Heart left ventricle (tissue), 13 donors: ENCODE measurements around the gene PNPLA2.

Experiments
- POLR2A ChIP-seq, 2 donors: fragments of 450-650 bp; IDR thresholded peaks; one replicate each; pipeline ENCODE4 v1.6.1; 2017; ENCODE audit warnings: antibody characterized with exemption in 2 of 2, mild to moderate bottlenecking in 2 of 2, moderate library complexity in 2 of 2
- TF ChIP-seq, protein P1 (sequence below), 12 donors: fragments of 200-600 bp; sonication (generic) in 4 of 12; IDR thresholded peaks; one replicate each; pipeline versions ENCODE4 v1.5.0 to v1.8.0; 2018 to 2022; ENCODE audit warnings: antibody characterized with exemption in 12 of 12, mild to moderate bottlenecking in 5 of 12
- donor health status: ischemic (EF 13 %, LVEDD 7.1; RV severe dilation, severe dysfunction).
- donor health status: DM: no; HTN: yes; CAD: no.
- donor health status: DM: no; HTN: no; CAD: no.
- donor health status: ischemic (EF 25% LVEDD 6.9; RV normal size, moderate dysfunction).
- donor health status: ischemic (EF 25% LVEDD 5.7; RV mildly dilated, moderate dysfunction).
- donor health status: ischemic (EF 35%, LVEDD 5.7; RV mildly dilated, moderate dysfunction).
- donor health status: nonischemic (EF 11% LVEDD 7.7; RV severe dilation, severe dysfunction).
- donor health status: DM: yes; HTN: yes; CAD: no.
- donor health status: PGD.
- donor health status: ischemic (EF 29% LVEDD 5.4; RV normal size, mild dysfunction).
- donor health status: nonischemic (EF 23%, LVEDD 6.1; RV moderate dilation, normal function).

DNA sequence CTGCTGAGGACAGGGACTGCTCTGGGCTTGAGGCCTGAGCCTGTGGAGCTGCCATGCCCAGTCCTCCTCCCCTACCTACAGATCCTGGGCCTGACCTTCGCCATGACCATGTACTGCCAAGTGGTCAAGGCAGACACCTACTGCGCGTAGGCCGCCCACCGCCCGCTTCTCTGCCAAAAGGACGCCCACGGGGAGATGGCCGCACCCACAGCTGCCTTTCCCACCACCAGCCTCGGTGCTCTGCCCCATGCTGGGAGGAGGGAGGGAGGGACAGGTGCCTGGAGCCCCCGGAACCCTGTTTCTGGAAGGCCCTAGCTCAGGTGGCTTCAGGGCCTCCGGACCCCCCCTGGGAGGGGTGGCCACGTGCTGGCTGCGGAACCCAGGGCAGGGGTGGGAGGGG lies 47.8 kb downstream of the PNPLA2 start:
- TF ChIP-seq POLR2A (IDR thresholded peaks at IDR 0.05), result no peak
- TF ChIP-seq, protein P1, sequence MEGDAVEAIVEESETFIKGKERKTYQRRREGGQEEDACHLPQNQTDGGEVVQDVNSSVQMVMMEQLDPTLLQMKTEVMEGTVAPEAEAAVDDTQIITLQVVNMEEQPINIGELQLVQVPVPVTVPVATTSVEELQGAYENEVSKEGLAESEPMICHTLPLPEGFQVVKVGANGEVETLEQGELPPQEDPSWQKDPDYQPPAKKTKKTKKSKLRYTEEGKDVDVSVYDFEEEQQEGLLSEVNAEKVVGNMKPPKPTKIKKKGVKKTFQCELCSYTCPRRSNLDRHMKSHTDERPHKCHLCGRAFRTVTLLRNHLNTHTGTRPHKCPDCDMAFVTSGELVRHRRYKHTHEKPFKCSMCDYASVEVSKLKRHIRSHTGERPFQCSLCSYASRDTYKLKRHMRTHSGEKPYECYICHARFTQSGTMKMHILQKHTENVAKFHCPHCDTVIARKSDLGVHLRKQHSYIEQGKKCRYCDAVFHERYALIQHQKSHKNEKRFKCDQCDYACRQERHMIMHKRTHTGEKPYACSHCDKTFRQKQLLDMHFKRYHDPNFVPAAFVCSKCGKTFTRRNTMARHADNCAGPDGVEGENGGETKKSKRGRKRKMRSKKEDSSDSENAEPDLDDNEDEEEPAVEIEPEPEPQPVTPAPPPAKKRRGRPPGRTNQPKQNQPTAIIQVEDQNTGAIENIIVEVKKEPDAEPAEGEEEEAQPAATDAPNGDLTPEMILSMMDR (IDR thresholded peaks at IDR 0.05), result no peak
